AG04450 (cell line): ENCODE measurements around the gene MRGPRF. TPM values are rescaled to one million over a fixed set of nuclear protein-coding genes. Genes with fewer than 3 reads are reported as not detected.

Source experiments
- CTCF ChIA-PET: fragments of 300-600, 350-600 bp; formaldehyde crosslinking; extraction: SDS; loops from one replicate; lab custom pipeline; 2022; ENCODE audit warnings: antibody characterized with exemption, inconsistent platforms; lab: Charles Lee
- POLR2A ChIA-PET: fragments of 350-600 bp; formaldehyde crosslinking; extraction: SDS; loops from one replicate; lab custom pipeline; 2021; ENCODE audit warnings: antibody characterized with exemption, inconsistent platforms; lab: Yijun Ruan, JAX
- DNase-seq: peaks from one replicate; pipeline ENCODE4 v3.0.0-alpha.2; 2011; ENCODE audit warnings: low read depth, low spot score
- H3K27ac ChIP-seq: one replicate; pipeline ENCODE4 v1.5.1; 2012; ENCODE audit warnings: low read depth, low read length, control low read depth
- H3K27me3 ChIP-seq: one replicate; pipeline ENCODE4 v1.6.0; 2012; ENCODE audit warnings: low read length; ENCODE audit not compliant: control insufficient read depth, insufficient read depth
- H3K4me3 ChIP-seq: 2 replicates; pipeline ENCODE4 v1.5.1; 2011; ENCODE audit warnings: mild to moderate bottlenecking, low read depth, low read length, control low read depth
- H3K9me3 ChIP-seq: 2 replicates; pipeline ENCODE4 v1.5.1; 2012; ENCODE audit warnings: low read length; ENCODE audit not compliant: control insufficient read depth, insufficient read depth
- CTCF ChIP-seq: IDR thresholded peaks from 2 replicates; pipeline ENCODE4 v1.5.1; 2011; ENCODE audit warnings: low read depth, low read length, control low read depth, inconsistent platforms
- polyA plus RNA-seq: library from polyadenylated mRNA; depleted of rRNA; stranded (reverse); fragments of >200 nt; gene quantifications from 2 replicates; pipeline ENCODE4 v1.2.3, GENCODE V29; 2011

Gene MRGPRF
- polyA plus RNA-seq, 1 experiment = 28.6 TPM

- Histone ChIP-seq H3K4me3 (peak overlapping the region; percentile 76), H3K27ac (peak overlapping the region; percentile 95), H3K9me3 (no peaks in the 10 kb centered on the region; the same call in none of the 2 replicates), H3K27me3 (no peaks in the 10 kb centered on the region)
- POLR2A ChIA-PET = interaction anchor here (1.0 to 3.9 kb wide), 7 partner anchors 8 to 34 kb away, joined by 3 to 27 read pairs (median 4); partner anchors contain the start of gene TPCN2
- CTCF ChIA-PET = interaction anchor here (0.6 to 2.7 kb wide), 6 partner anchors 13 to 71 kb away, joined by 3 to 11 read pairs (median 9); partner anchors contain the start of gene TPCN2
- no peak for TF ChIP-seq CTCF
- DNase-seq = peak; percentile 76
Measured at GRCh38 chr11:69014084-69014851, 1.2 kb upstream of the MRGPRF start.

DNA sequence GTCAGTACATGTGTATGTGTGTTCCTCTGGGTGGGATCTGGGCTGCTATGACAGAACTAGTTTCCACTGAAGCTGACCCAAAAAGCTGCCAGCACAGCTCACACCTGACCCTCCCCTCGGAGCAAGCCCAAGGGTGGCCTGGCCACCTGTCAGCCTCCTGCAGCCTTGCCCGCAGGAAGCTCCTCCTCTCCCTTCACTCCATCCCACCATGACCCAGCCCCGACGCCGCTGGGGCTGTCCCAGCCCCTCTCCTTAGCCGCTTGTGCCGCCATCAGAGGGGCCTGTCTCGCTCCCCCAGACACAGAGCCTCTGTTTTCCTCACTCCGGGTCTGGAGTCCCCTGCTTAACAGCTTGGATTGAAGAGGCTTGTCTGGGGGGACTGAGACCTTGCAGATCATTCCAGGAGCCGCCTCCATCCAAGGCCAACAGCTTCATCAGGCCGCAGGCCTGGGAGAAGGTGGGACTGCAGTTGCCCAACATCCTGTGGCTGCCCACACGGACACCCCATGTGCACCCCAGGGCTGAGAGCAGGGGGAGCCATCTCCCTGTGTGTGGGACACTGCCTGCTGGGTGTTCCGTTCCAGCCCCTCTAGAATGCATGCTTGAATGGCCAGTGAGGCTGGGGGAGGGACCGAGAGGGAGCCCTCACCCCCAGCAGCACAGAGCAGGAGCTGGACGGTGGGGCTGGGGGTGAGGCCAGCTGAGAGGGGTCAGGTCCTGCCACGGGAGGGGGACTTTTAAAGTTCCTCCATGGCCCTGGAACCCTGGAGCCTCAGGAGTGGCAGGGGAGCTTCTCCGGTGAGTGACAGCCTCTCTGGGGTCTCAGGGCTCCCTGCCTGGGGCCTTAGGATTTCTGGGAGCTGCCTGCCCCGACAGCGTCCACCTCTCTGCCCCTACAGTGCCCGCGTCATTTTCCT is 696 bp downstream of the MRGPRF start:
- TF ChIP-seq CTCF = no peak
- no peaks in the 10 kb centered on the region for H3K27me3 ChIP-seq
- ChIA-PET CTCF (interaction anchor here (0.8 to 1.9 kb wide), 8 partner anchors 10 to 89 kb away, joined by 3 to 19 read pairs (median 8); partner anchors contain the start of gene TPCN2), POLR2A (interaction anchor here (0.8 to 3.9 kb wide), 11 partner anchors 11 to 663 kb away, joined by 3 to 27 read pairs (median 3); partner anchors contain the start of genes IGHMBP2, LTO1, MRPL21 and TPCN2)
- peak overlapping the region; percentile 95 for H3K27ac ChIP-seq
- no peak for DNase-seq
- no peaks in the 10 kb centered on the region; the same call in none of the 2 replicates for H3K9me3 ChIP-seq
- peak overlapping the region; percentile 76 for H3K4me3 ChIP-seq

DNA sequence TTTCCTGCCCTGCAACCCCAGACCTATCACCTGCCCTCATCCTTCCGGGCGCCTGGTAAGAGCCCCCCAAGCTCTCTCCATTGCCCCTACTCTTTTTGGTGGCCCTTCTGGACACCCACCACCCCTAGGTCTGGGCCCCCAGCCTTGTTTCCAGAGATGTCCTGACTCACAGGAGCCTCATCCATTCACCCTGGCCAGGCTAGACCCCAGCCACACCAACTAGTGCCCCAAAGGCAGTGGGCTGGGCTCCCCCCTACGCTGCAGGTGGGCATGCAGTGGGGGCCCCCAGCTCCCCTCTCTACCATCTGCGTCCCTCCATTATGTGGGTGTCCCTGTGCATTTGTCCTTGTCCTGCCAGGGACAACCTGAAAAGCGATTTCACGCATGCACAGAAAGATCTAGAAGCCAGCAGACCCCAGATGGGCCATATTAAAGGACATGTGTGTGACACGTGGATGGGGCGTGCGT is 1.4 kb downstream of the MRGPRF start:
- Histone ChIP-seq H3K4me3 (peak overlapping the region; percentile 76), H3K27ac (peak overlapping the region; percentile 95), H3K9me3 (no peaks in the 10 kb centered on the region; the same call in 1 of the 2 replicates), H3K27me3 (no peaks in the 10 kb centered on the region)
- TF ChIP-seq CTCF = no peak
- ChIA-PET CTCF (interaction anchor here (0.5 to 2.2 kb wide), 5 partner anchors 18 to 633 kb away, joined by 3 to 19 read pairs (median 3); no protein-coding TSS in a partner anchor), POLR2A (interaction anchor here (1.0 to 3.9 kb wide), 7 partner anchors 10 to 633 kb away, joined by 3 to 27 read pairs (median 4); partner anchors contain the start of gene TPCN2)
- no peak for DNase-seq

DNA sequence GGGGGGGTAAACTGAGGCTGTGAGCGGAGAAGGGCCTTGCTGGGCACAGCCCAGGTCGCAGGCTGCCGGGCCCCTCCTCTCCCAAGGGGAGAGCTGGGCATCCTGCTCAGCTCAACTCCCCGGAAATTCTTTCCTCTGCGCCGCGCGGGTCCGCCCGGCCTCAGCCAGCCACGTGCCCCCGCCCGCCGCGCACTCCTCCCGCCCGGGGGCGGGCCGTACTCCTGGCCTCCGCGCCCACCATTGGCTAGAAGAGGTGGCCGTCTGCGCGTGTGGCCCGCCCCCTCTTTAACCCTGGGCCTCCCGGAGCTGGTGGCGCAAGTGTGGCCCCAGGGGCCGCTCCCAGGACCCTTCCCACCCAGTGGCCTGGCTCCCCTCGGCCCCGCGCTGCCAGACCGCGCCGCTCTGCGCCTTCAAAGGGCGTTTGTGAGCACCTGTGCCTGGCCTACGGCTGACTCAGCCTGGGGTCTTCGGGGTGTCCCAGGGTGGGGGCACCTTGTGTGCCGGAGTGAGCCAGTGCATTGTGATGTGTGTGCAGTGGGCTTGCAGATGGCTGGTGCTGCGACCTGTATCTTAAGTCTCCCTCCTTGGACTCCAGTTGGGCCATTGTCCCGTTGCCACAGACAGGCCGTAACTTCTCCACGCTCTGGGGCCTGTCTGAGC is 2.0 kb downstream of the MRGPRF start:
- H3K27ac ChIP-seq = peak overlapping the region; percentile 77
- no peaks in the 10 kb centered on the region for H3K27me3 ChIP-seq
- POLR2A ChIA-PET = interaction anchor here (0.5 to 3.9 kb wide), 9 partner anchors 10 to 998 kb away, joined by 3 to 27 read pairs (median 4); partner anchors contain the start of genes LTO1 and TPCN2
- CTCF ChIA-PET = interaction anchor here (0.5 to 2.2 kb wide), 7 partner anchors 17 to 633 kb away, joined by 3 to 12 read pairs (median 3); partner anchors contain the start of gene TPCN2
- TF ChIP-seq CTCF = no peak
- DNase-seq = no peak
- no peaks in the 10 kb centered on the region; the same call in 1 of the 2 replicates for H3K9me3 ChIP-seq
- peak overlapping the region; percentile 76 for H3K4me3 ChIP-seq
